ENCODE measurements around the gene PUS10.
A peak's percentile ranks its signal among the peaks of the same experiment; 100 is the strongest.
"Not testable (repeated sequence)": the region's sequence is repeated elsewhere in the genome, so short reads cannot be mapped to it uniquely, and the experiment has no call there.

Gene PUS10

DNA sequence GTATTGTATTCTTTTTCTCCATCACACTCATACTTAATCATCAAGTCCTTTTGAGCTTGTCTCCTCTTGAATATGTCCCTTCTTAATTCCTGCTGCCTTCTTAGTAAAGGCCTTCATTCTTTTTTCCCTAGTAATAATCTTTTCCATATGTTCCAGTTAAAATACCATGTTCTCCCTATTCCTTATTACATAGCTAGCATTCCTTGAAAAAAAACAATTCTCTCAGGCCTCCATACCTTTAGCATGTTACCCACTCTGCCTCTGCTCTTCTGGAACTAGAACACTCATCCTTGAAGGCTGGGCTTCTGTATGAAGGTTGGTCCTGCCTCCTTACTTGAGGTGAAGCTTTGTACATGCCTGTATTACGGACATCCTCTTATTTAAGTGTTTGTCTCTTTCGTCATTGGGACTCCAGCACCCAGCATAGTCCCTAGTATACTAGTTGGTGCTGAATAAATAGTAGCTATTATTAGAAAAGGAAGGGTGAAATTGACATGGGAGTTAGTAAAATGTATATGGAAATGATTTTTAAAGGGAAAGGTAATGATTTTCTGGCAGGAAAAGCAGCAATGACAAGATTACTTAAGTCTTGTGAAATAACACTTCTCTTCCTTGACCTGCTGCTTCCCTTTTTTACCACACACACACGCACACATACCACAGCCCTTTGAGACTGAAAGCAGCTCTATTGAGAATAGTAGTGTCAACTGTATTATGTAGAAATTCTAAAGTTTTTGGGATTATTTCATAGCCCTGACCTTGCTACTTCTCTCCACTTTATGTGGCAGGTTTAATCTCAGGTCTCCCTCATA lies 91.1 kb downstream of the PUS10 start:
- DNase-seq = peak in 1 of 2 donors; percentile 51

DNA sequence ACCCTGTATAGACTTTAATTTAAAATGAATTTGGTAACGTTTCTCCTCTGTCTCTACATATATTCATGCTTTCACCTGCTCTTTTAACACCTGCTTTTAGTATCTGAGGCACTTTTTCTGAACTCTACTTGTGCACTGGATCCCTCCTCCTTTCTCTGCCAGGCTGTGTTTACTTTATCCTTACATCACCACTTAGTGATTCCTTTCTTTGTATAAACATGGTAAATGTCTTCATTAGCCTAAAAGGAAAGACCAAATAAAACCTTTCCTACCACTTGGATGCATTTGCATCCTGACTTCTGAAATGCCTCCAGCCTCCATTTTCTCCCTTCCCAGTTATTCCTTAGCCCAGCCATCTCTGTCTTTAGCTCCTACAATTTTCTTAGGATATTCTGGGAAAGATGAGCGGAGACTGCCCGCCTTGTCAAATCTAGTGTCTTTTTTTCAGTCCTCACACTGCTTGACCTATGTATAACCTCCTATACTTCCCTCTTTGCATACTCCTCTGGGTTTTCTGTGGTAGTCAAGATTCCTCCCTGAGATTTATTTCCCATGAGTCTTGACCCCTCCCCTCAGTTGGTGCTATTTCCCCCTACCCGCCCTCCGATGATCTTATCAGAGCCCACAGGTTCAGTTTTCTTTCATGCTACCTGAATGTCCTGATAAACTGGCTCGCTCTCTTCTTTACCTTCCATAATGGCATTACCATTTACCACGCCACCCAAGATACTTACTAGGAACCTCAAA lies 91.9 kb downstream of the PUS10 start:
- no peak for DNase-seq

DNA sequence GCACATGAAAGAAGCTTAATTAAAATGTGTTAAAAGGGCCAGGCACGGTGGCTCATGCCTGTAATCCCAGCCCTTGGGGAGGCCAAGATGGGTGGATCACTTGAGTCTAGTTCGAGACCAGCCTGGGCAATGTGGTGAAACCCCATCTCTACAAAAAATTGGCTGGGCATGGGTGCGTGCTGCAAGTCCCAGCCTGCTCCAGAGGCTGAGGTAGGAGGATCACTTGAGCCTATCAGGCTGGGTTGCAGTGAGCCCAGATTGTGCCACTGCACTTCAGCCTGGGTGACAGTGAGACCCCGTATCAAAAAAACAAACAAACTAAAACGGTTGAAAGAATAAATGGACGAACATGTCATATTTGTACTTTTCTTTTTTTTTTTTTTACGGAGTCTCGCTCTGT lies 110.7 kb downstream of the PUS10 start:
- DNase-seq = no peak

DNA sequence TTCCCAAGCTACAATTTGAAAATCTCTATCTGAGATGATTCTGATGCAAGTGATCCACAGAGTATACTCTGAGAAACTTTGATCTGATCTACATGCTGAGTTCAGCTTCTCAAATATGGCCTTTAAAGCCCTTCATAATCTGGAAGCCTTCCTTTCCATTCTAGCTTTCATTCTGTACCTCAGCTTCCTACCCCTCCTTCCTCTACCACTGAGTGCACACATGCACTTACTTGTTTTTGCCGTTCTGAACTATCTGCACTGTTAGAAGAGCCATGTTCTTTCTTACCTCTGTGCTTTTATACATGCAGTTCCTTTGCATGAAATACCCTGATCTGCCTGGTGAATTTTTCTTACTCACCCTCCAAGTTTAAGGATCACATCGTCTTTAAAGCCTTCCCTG lies 111.7 kb downstream of the PUS10 start:
- no peak for DNase-seq

DNA sequence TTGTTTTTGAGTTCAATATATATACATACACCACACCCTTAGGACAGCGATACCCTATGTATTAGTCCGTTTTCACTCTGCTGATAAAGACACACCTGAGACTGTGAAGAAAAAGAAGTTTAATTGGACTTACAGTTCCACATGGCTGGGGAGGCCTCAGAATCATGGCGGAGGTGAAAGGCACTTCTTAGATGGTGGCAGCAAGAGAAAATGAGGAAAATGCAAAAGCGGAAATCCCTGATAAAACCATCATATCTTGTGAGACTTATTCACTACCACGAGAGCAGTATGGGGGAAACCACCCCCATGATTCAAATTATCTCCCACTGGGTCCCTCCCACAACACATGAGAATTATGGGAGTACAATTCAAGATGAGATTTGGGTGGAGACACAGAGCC lies 112.2 kb downstream of the PUS10 start:
- not testable (repeated sequence) for DNase-seq

DNA sequence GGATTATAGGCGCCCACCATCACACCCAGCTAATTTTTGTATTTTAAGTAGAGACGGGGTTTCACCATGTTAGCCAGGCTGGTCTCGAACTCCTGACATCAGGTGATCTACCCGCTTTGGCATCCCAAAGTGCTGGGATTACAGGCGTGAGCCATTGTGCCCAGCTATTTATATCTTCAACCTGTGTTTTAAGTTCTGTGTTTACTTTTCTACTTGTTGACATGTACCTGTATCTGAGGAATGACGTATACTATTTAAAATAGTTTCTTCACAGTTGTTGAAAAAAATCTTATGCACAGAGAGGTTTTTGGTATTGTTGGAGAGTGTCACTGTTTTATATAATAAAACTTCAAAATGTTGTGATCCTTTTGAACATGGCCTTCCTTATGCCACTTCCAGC lies 116.8 kb downstream of the PUS10 start:
- not testable (repeated sequence) for DNase-seq

DNA sequence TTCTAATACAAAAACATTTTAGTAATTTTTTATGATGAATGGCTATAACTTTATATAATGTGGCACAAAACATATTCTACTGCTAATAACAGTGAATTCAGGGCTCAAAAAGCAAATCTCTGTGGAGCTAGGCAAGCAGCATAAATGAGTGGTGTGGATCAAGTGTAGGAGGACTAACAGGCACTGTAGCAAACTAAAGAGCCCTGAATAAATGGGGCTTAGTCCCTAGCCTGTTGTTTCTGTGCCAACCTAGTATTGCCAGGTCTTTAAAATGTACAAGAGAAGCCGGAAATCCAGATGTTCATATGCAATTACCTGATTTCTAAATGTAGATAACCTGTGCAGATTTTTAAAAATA lies 118.2 kb downstream of the PUS10 start:
- no peak for DNase-seq

DNA sequence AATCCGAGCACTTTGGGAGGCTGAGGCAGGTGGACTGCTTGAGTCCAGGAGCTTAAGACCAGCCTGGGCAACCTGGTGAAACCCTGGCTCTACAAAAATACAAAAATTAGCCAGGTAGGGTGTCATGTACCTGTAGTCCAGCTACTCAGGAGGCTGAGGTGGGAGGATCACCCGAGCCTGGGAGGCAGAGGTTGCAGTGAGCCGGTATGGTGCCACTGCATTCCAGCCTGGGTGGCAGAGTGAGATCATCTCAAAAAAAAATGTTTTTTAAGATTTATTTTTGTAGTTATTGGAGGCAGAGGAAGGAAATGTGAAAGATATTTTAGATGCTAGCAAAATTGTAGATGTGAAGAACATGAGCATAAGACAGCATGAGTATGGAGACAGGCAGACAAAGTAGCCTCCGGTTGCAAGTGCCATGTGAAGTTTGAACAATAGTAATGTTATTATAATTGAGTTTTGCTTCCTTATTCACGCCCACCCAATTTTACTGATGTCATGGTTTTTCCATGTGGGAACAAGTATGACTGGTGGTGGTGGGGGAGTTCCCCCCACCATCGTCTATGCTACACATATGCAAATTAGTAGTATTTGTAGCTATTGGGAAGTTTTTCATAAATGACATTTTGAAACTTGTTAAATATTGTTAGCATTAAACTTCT lies 118.7 kb downstream of the PUS10 start:
- no peak for DNase-seq

DNA sequence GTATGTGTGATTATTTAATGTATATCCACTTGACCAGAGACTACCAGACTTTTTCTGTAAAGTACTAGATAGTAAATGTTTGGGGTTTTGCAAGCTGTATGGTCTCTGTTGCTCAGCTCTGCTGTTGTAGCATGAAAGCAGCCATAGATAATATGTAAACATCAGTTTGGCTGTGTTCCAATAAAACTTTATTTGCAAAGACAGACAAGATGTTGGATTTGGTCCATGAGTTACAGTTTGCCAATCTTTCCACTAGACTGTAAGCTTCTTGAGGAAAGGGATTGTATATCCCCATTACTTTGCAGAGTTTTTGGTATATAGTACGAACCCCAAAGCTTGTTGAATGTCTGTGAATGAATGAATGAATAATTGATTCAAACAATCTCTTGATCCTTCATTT lies 119.5 kb downstream of the PUS10 start:
- DNase-seq = no peak
